HG02678 (cell line): ENCODE results near the gene CTSZ.

Source experiments
- ATAC-seq: cut with Tn5 transposase; IDR thresholded peaks from one replicate; pipeline ENCODE4 v1.9.1; 2021; ENCODE audit warnings: mild to moderate bottlenecking, moderate library complexity; ENCODE audit not compliant: unreplicated experiment

CTSZ gene

GRCh38 chr20:59032023-59032712, 25.1 kb upstream of the CTSZ start, which contains the start of gene ATP5F1E:
Gene ATP5F1E (minus strand): TSS chr20:59032335. CDS start chr20:59032251, 84 bp downstream.
- peak; percentile 96 for ATAC-seq

GRCh38 chr20:59031564-59032022, 24.5 kb upstream of the CTSZ start:
- no peak for ATAC-seq

- no peak for ATAC-seq
These were observed 24.0 kb upstream of the CTSZ start for GRCh38 chr20:59030911-59031563.

DNA sequence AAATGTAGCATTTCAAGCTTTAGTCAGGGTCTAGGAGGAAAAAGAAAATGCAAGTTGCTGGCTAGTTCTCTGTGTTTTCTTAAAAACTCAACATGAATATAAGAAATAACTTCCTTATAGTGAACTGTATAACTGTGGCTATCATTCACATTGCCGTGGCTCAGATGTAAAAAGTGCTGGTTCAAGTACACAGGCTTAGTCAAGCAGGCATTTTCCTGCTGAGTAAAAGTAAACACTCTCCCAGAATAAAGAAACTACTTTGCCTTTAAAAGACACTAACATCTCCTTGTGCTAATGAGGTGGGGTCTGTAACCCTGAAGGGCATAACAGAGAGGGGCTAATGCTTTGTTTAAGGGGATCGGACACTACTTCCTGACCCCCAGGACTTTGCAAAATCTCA, 21.8 kb upstream of the CTSZ start:
- ATAC-seq: no peak

GRCh38 chr20:59027741-59028320, 20.8 kb upstream of the CTSZ start:
- ATAC-seq: no peak

- no peak for ATAC-seq
These were observed 20.1 kb upstream of the CTSZ start for GRCh38 chr20:59026904-59027740.

GRCh38 chr20:59025511-59025910, 18.5 kb upstream of the CTSZ start:
- ATAC-seq: no peak

DNA sequence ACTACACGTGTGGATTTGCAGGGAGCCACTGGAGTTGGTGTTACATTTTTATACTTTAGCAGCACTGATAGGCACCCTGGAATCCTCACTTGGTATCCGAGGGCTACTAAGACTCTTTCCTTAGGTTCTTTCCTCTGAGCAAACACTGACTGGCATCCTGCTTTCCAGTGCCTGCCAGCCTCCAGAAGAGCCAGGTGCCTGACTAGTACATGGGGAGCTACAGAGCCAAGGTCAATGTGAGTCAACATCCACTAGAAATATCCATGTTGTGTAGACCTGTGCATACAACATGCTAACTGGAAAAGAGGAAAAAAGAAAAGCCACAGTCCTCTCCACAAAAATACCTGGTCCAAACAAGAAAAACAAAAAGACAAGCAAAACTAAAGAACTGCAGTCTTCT, 18.0 kb upstream of the CTSZ start:
- no peak for ATAC-seq

- no peak for ATAC-seq
These were observed 17.1 kb upstream of the CTSZ start for GRCh38 chr20:59024111-59024530.

- no peak for ATAC-seq
These were observed 16.6 kb upstream of the CTSZ start for GRCh38 chr20:59023616-59024015.

GRCh38 chr20:59022754-59023153, 15.7 kb upstream of the CTSZ start:
- no peak for ATAC-seq

DNA sequence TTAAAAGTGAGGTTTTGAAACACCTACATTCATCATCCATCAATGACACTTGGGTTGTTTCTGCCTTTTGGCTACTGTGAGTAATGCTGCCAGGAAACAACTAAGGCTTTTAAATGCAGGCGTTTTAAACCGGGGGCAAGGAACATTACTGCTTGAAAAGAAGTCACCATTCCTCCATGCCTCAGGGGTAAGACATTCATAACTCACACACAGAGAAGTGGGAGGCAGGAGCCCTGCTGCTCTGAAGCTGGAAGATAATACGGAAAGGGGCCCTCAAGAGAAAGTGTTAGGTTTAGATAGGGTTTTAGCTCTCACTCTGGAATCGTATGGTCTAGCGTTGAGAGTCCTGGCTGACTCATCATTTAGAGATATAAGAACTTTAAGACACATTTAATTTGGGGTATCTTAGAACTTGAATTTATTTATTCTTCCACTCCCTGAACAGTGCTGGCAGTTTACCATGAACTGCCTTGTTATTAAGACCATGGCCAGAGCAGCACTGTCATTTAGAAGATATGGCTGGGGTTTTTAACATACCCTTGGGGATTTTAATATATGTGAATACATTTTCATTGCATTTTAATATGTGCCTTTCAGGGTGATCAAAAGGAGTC, 14.0 kb upstream of the CTSZ start:
- no peak for ATAC-seq

DNA sequence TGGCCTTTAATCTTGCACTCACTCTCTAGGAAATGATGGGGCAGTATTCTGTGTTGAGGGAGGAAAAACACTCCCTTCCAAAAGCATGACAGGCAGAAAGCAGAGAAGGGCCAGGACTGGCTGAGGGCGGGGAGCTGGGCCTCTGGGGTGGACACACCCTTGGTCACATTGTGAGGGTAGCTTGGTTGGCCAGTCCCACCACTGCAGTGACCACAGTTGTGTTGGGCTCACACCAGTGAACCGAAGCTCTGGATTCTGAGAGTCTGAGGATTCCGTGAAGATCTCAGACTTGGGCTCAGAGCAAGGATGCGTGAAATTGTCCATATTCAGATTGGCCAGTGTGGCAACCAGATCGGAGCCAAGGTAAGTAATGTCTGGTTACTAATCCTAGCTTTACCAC, 12.2 kb upstream of the CTSZ start, which contains the start of gene TUBB1:
Gene TUBB1 (plus strand): TSS at position 213 of the 400 bp plus-strand sequence. CDS start 94 bp downstream, at position 307.
- ATAC-seq: no peak

DNA sequence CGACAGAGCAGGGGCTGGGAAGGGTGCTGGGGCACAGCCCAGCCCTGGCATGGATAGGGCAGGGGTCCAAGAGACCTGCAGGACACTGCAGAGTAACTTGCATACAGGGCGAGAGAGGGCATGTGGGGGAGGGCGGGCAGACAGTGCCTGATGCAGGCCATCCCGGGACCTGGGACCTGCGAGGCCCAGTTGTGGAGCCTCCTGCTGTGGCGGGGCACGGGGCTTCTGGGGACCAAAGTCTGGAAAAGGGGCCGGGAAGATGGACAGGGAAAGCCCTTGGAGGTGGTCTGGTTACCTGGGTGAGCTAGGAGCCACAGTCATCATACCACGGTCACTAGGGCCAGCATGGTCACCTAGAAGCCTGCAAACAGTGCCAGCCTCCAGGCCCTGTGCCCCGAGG, 11.8 kb upstream of the CTSZ start:
- no peak for ATAC-seq

GRCh38 chr20:59017493-59018231, 10.6 kb upstream of the CTSZ start:
- ATAC-seq: no peak

GRCh38 chr20:59016795-59017492, 9.9 kb upstream of the CTSZ start:
- ATAC-seq: no peak

DNA sequence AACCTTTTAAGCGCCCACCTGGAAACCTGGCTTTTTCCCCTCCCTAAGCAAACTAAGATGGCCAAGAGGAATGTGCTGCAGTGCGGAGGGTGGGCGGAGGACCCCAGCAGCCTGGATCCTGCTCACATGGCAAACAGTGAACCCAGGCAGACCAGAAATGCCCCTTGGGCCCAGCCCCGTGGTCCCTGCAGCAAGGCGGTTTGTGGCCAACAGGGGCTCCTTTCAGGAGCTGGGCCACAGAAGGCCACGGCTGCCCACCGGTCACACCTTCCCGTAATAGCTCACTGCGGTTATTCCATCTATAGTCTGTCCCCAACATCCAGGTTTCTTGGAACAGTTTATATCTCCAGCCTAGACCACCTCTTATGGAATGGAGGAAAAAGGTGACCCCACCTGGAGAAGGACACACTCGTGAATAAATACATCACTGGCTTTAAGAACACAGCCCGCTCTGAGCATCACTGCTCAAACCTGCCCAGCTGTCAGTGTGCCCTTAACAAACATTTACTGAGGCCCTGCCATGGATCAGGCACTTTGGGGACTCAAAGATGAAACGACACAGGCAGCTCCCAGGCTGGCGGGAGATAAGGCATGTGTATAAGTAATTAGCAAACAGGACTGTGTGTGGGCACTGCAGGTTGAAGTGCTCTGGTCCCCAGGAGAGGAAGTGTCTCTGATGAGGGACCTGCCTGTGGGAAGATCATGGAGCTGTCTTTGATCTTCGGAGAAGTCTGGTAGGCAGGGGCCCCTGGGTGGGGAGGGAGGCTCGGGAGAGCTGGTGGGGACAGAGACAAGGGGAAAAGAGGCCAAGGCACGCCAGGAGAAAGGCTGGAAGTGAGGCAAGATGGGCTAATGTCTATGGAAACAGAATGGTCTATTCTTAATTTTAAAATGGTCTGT, 9.0 kb upstream of the CTSZ start:
- no peak for ATAC-seq

GRCh38 chr20:59015411-59015810, 8.4 kb upstream of the CTSZ start:
- no peak for ATAC-seq
